Epithelial cell of proximal tubule (primary cell): ENCODE results near the gene ACKR1. TPM values are rescaled to one million over a fixed set of nuclear protein-coding genes. Genes with fewer than 3 reads are reported as not detected.

Experiments
- DNase-seq: peaks from one replicate; pipeline ENCODE4 v3.0.0-alpha.2; 2011; ENCODE audit warnings: low read depth
- H3K4me3 ChIP-seq: 2 replicates; pipeline ENCODE4 v1.5.1; 2011; ENCODE audit warnings: low read depth, mild to moderate bottlenecking, low read length
- total RNA-seq: library from RNA; depleted of rRNA; stranded (reverse); fragments of >200 nt; gene quantifications from 2 replicates; pipeline ENCODE4 v1.2.3, GENCODE V29; 2015
- TF ChIP-seq, protein P1 (sequence below): conservative IDR thresholded peaks from 2 replicates; pipeline ENCODE4 v1.5.1; 2012; ENCODE audit warnings: low read depth, mild to moderate bottlenecking, low read length

The ACKR1 gene
- total RNA-seq, 1 donor from 2014 or later: not detected

DNA sequence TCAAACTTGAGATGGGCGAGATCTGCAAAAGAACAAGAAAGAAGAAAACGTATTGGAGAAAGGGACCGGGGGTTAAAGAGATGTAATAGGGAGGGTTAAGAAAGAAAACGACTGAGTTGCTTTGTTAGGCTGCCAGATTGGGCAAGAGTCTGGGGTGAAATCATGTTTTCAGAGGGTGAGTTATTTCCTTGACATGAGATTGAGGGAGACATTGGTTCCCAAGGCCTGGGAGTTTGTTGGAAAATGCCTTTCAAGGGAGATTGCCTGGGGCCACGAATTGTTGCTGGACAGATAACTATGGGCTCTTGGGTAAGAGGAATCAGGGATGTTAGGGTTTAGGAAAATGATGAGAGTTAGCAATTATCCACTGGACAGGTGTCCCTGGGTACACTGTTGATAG, 34.0 kb upstream of the ACKR1 start:
- H3K4me3 ChIP-seq: no peak overlapping the region
- TF ChIP-seq, protein P1, sequence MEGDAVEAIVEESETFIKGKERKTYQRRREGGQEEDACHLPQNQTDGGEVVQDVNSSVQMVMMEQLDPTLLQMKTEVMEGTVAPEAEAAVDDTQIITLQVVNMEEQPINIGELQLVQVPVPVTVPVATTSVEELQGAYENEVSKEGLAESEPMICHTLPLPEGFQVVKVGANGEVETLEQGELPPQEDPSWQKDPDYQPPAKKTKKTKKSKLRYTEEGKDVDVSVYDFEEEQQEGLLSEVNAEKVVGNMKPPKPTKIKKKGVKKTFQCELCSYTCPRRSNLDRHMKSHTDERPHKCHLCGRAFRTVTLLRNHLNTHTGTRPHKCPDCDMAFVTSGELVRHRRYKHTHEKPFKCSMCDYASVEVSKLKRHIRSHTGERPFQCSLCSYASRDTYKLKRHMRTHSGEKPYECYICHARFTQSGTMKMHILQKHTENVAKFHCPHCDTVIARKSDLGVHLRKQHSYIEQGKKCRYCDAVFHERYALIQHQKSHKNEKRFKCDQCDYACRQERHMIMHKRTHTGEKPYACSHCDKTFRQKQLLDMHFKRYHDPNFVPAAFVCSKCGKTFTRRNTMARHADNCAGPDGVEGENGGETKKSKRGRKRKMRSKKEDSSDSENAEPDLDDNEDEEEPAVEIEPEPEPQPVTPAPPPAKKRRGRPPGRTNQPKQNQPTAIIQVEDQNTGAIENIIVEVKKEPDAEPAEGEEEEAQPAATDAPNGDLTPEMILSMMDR: no peak
- DNase-seq: no peak

DNA sequence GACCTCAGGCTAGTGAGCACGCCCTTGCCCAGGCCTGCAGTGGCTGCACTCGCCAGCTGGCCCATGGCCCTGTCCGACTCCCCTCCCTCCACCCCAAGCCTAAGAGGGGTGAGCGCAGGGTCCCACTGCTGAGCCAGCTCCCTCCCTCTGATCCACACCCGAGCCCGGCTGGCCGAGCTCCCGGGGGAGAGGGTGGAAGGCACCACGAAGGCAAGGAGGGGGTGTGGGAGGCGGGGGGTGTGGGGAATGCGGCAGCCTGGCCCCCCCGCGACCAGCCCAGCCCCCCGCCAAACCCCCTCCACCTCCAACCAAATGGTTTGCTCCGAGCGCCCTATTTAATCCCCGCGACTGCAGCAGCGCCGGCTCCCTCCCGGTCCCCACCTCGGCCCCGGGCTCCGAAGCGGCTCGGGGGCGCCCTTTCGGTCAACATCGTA, 33.4 kb upstream of the ACKR1 start, which contains the start of gene CADM3:
TSS of gene CADM3 (plus strand) at position 362 of the 434 bp plus-strand sequence. CDS start 151 bp downstream, outside the sequence.
- no peak for DNase-seq
- peak within 1 kb of the TSS; percentile 26 for H3K4me3 ChIP-seq
- TF ChIP-seq, protein P1: no peak

DNA sequence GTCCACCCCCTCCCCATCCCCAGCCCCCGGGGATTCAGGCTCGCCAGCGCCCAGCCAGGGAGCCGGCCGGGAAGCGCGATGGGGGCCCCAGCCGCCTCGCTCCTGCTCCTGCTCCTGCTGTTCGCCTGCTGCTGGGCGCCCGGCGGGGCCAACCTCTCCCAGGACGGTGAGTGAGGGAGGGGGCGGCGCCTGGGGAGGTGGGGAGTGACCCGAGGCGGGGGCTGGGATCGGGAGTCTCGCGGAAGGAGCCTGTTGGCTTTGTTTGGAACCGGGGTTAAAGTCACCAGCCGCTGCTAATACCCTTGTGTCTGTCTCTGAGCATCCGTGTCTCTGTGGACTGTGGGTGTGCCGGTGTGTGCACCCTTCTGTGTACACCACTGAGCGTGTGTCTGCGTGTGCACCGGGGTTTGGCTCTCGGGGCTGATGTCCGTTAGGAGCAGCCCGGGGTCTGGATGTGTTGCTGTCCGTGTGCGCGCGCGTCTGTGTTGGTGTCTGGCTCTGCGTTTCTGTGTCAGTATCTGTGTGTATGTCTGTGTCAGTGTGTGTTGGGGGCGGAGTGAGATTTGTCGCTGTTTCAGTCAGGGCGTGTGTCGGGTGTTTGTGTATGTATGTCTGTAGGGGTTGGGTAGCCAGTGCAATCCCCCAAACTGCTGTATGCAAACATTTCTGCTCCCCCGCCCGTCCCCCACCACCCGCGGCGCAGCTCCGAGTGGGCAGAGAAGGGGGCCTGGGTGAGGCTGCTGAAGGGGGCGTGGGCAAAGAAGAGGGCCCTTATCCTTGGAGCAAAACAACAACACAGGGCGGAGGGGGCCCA, 32.8 kb upstream of the ACKR1 start:
- no peak for DNase-seq
- TF ChIP-seq, protein P1: no peak
- peak overlapping the region; percentile 26 for H3K4me3 ChIP-seq

DNA sequence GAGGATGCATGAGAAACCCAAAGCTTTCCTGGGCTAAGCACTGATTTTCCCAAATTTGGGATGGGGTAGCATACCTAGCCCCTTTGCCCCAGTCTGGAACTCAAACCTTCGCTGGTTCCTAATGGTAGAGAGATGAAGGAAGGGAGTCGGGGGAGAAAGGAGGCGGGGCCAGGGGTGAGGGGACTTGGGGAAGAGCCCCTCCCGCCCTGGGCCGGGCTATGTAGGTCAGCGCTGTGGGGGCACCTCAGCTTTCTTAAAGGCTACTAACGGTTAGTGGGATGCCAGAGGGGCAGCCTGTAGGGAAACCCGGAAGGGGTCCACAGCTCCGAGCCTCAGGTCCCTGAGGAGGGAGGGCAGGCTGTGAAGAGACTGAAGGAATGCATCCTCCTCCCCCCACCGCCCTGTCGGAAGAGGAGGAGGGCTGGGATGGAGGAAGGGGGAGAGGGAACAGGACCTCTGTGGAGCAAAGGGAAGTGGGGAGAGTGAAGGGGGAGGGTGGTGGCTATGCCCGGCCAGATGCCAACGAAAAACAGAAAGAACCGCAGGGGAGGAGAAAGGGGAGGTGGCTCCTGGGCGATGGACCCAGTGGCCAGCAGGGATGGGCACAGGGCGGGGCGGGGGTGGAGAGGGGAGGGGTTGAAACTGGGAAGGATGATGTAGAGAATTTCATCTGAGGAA, 31.9 kb upstream of the ACKR1 start:
- H3K4me3 ChIP-seq: no peak overlapping the region
- TF ChIP-seq, protein P1: no peak
- no peak for DNase-seq

DNA sequence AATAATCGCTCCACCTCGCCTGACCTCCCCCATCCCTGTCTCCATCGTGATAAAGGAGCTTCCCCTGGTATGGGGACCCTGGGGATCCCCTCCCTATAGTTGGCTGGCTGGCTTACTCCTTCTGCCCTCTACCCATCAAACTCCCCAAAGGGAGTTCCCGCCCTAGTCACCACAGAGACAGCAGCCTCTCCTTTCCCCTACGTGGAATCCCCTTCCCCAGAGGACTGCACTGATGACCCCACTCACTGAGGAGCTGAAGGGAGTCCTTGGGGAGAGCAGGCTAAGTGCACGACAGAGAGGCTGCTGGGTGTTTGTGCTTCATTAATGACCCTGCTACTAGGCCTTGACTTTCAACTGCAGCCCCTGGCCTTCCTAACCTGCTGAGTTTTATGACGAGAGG, 31.4 kb upstream of the ACKR1 start:
- no peak for DNase-seq
- TF ChIP-seq, protein P1: no peak
- H3K4me3 ChIP-seq: no peak overlapping the region

DNA sequence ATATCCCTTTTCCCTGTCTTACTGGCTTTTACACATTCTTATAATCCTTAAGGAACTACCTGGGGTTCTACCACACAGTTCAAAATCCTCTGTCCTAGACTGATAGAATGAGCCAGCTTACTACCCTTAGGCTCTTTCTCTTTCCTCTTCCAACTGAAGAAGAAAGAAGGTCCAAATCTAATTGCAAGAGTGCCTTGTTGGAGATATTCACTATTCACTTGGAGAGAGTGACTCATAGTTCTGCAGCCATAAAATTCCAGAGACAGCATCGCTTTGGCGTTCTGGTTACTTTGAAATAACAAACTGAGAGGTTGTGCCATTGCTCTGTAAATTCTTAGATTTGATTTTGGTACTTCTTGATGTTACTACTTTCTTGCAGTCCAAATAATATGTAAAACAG, 29.1 kb upstream of the ACKR1 start:
- TF ChIP-seq, protein P1: no peak
- no peak overlapping the region for H3K4me3 ChIP-seq
- DNase-seq: no peak
